Testis (tissue), 3 donors: ENCODE results near the gene CSF1. TPM values are rescaled to one million over a fixed set of nuclear protein-coding genes. Genes with fewer than 3 reads are reported as not detected.

Experiments used
- DNase-seq: peaks from one replicate; pipeline ENCODE4 v3.0.0-alpha.2; 2019
- H3K27ac ChIP-seq, 2 donors: fragments of 200-600 bp; sonication (generic); one replicate each; pipeline ENCODE4 v1.5.1; 2019
- H3K27me3 ChIP-seq: fragments of 200-600 bp; sonication (generic); one replicate; pipeline ENCODE4 v1.5.1; 2019
- H3K36me3 ChIP-seq: fragments of 200-600 bp; sonication (generic); one replicate; pipeline ENCODE4 v1.5.1; 2017; ENCODE audit warnings: low read depth; ENCODE audit errors: missing control alignments
- H3K4me1 ChIP-seq: fragments of 200-600 bp; sonication (generic); one replicate; pipeline ENCODE4 v1.5.1; 2019
- H3K4me3 ChIP-seq, 2 donors: fragments of 200-600 bp; sonication (generic); one replicate each; pipeline ENCODE4 v1.5.1; 2017 to 2019
- H3K9me3 ChIP-seq: fragments of 200-600 bp; sonication (generic); one replicate; pipeline ENCODE4 v1.5.1; 2017
- CTCF ChIP-seq, 3 experiments: fragments of 450-650 bp in 2 of 3; fragments of 200-600 bp in 1 of 3; sonication (generic) in 1 of 3; IDR thresholded peaks; one replicate each; pipeline ENCODE4 v1.5.1; 2016 to 2019; ENCODE audit warnings: antibody characterized with exemption in 3 of 3, mild to moderate bottlenecking in 2 of 3, moderate library complexity in 1 of 3
- POLR2A ChIP-seq: fragments of 450-650 bp; IDR thresholded peaks from one replicate; pipeline ENCODE4 v1.6.1; 2017; ENCODE audit warnings: antibody characterized with exemption, mild to moderate bottlenecking, moderate library complexity
- WGBS, 2 donors: methylation state at CpG; one replicate each; pipeline ENCODE4 v1.1.5; 2018; 5-methylcytosine and 5-hydroxymethylcytosine counted together
- intact Hi-C: fragments of 100-400 bp; cut with DNase I; formaldehyde crosslinking; loops from one replicate; pipeline ENCODE4 v1.15.1; 2023; ENCODE audit warnings: low total_unique reads
- polyA plus RNA-seq: library from polyadenylated mRNA; stranded (reverse); fragments of 350-450 nt; fragmentation: Illumina TruSeq; extraction: RNeasy Lipid Tissue Mini Kit (QIAGEN cat#74804); gene quantifications from one replicate; pipeline ENCODE4 v1.2.3, GENCODE V29; 2014; ENCODE audit warnings: low read depth, low replicate concordance; ENCODE audit not compliant: insufficient read depth
- total RNA-seq, 2 donors: library from RNA; depleted of rRNA; stranded (reverse); fragments of >200 nt; gene quantifications; one replicate each; pipeline ENCODE4 v1.2.3, GENCODE V29; 2016

The CSF1 gene
- total and polyA plus RNA-seq, 3 donors from 2014 or later = 9.8 to 14.2 (median 10.9) TPM

GRCh38 chr1:109976762-109977161 lies 66.1 kb downstream of the CSF1 start:
- Histone ChIP-seq H3K27me3 (no peaks in the 10 kb centered on the region), H3K27ac (no peak overlapping the region), H3K4me1 (no peaks in the 10 kb centered on the region), H3K4me3 (no peak overlapping the region), H3K9me3 (no peaks in the 10 kb centered on the region), H3K36me3 (no peaks in the 10 kb centered on the region)
- no peak for TF ChIP-seq POLR2A
- no peak for TF ChIP-seq CTCF (IDR thresholded peaks at IDR 0.05)
- no peak for DNase-seq
- 97 to 100% methylated on average over 2 to 4 of the region's 4 CpGs for WGBS, 2 donors
- intact Hi-C loops = no loop called here

DNA sequence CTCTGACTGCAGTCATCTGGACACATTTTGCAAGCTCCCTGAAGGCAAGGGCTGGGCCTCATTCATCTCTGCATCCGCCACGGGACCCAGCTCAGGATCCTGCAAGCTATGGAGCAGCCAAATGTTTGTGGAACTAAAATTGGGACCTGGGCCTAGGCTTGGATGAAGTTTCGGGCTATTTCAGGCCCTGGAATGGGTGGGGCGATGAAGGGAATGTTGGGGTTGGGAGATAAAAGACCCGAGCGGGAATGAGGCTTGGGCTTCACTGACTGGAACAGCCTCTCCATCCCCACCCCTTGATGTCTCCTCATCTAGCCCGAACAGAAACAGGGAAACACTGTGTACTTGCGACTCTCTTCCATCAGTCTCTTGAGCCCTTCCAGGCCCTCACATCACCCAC lies 66.6 kb downstream of the CSF1 start:
- Histone ChIP-seq H3K27ac (no peak overlapping the region), H3K27me3 (no peaks in the 10 kb centered on the region), H3K4me3 (no peak overlapping the region), H3K4me1 (no peaks in the 10 kb centered on the region), H3K36me3 (no peaks in the 10 kb centered on the region), H3K9me3 (no peaks in the 10 kb centered on the region)
- 70 to 80% methylated on average over 8 of the region's 8 CpGs for WGBS, 2 donors
- intact Hi-C loops = no loop called here
- DNase-seq = no peak
- no peak for TF ChIP-seq CTCF (IDR thresholded peaks at IDR 0.05)
- no peak for TF ChIP-seq POLR2A

- H3K27me3 ChIP-seq = no peaks in the 10 kb centered on the region
- H3K9me3 ChIP-seq = no peaks in the 10 kb centered on the region
- H3K4me1 ChIP-seq = no peaks in the 10 kb centered on the region
- no peak for DNase-seq
- H3K36me3 ChIP-seq = no peaks in the 10 kb centered on the region
- intact Hi-C loops = no loop called here
- H3K27ac ChIP-seq = no peak overlapping the region
- TF ChIP-seq CTCF (IDR thresholded peaks at IDR 0.05) (no peak), POLR2A (no peak)
- H3K4me3 ChIP-seq = no peak overlapping the region
- WGBS, 2 donors = 84 to 85% methylated on average over 10 to 12 of the region's 12 CpGs
Measured at GRCh38 chr1:109977657-109978378, 67.2 kb downstream of the CSF1 start.

DNA sequence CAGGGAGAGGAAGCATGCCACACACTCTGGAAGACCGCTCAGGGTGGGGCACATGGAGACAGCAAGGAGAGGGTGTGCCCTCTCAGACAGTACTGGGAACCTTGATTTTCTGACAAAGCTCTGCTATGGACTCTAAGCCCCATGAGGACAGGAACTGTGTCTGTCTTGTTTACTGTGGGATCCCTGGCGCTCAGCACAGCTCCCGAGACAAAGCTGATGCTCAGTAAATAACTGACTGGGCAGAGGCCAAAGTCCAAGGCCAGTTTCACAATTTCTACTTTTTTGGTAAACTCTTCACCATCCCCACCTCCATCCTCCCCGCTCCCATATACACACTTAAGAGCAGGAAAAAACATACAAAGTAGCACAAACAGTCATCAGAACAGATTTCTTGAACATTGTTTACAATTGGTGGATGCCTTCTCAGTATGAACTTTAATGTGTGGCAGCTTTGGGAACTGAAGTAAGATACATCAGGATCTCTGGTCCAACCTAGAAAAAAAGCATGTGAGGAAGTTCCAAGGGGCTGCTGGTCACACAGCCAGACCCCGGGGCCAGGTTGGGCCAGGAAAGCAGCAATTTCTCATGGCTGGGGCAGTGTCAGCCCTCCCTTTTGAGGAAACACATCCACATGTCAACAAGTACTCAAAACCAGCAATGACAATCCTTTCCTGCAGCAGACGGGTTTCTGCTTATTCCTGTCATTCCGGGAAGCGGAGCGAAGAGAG lies 68.3 kb downstream of the CSF1 start:
- Histone ChIP-seq H3K36me3 (no peaks in the 10 kb centered on the region), H3K9me3 (no peaks in the 10 kb centered on the region), H3K27ac (no peak overlapping the region), H3K4me3 (no peak overlapping the region), H3K27me3 (no peaks in the 10 kb centered on the region), H3K4me1 (no peaks in the 10 kb centered on the region)
- intact Hi-C loops = no loop called here
- no peak for TF ChIP-seq CTCF (IDR thresholded peaks at IDR 0.05)
- no peak for TF ChIP-seq POLR2A
- 83 to 87% methylated on average over 9 of the region's 9 CpGs for WGBS, 2 donors
- DNase-seq = no peak
